Thoracic aorta endothelial cell (primary cell): ENCODE measurements around the gene USP17L5. TPM values are rescaled to one million over a fixed set of nuclear protein-coding genes. Genes with fewer than 3 reads are reported as not detected.

Experiments used
- total RNA-seq: library from RNA; depleted of rRNA; stranded (reverse); fragments of >200 nt; gene quantifications from 2 replicates; pipeline ENCODE4 v1.2.3, GENCODE V29; 2012

USP17L5 gene
- not detected in 2 replicates for total RNA-seq

GRCh38 chr4:9339103-9339502 is at the start of gene USP17L5:
USP17L5 (plus strand) TSS chr4:9339403; CDS start chr4:9339403, 0 bp downstream.

GRCh38 chr4:9324865-9325264 is 14.3 kb upstream of the USP17L5 start, which contains the start of gene USP17L24:
USP17L24 (plus strand) TSS chr4:9325165; CDS start chr4:9325165, 0 bp downstream.

GRCh38 chr4:9329611-9330010 is 9.6 kb upstream of the USP17L5 start, which contains the start of gene USP17L25:
USP17L25 (plus strand) TSS chr4:9329911; CDS start chr4:9329911, 0 bp downstream.

DNA sequence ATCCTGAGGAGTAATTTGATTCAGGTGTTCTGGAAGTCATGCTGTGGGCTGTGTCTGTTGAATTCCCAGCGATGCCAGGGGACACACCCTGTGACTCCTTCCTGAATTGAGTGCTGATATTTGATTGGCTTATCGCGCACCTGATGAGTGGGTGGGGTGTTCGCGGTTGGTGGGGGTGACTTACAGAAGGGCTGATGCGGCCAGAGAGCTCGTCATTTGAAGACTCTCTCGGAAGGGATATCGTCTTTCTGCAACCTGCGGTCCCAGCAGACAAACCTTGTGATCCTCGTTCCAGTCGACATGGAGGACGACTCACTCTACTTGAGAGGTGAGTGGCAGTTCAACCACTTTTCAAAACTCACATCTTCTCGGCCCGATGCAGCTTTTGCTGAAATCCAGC is 4.8 kb upstream of the USP17L5 start, which contains the start of gene USP17L26:
USP17L26 (plus strand) TSS at position 301 of the 400 bp plus-strand sequence; CDS start at position 301, 0 bp downstream.

GRCh38 chr4:9343848-9344247 is 4.6 kb downstream of the USP17L5 start, which contains the start of gene USP17L27:
USP17L27 (plus strand) TSS chr4:9344148; CDS start chr4:9344148, 0 bp downstream.

GRCh38 chr4:9348593-9348992 is 9.4 kb downstream of the USP17L5 start, which contains the start of gene USP17L28:
USP17L28 (plus strand) TSS chr4:9348893; CDS start chr4:9348893, 0 bp downstream.

DNA sequence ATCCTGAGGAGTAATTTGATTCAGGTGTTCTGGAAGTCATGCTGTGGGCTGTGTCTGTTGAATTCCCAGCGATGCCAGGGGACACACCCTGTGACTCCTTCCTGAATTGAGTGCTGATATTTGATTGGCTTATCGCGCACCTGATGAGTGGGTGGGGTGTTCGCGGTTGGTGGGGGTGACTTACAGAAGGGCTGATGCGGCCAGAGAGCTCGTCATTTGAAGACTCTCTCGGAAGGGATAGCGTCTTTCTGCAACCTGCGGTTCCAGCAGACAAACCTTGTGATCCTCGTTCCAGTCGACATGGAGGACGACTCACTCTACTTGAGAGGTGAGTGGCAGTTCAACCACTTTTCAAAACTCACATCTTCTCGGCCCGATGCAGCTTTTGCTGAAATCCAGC is 14.1 kb downstream of the USP17L5 start, which contains the start of gene USP17L29:
USP17L29 (plus strand) TSS at position 301 of the 400 bp plus-strand sequence; CDS start at position 301, 0 bp downstream.

GRCh38 chr4:9362829-9363228 is 23.6 kb downstream of the USP17L5 start, which contains the start of gene USP17L30:
USP17L30 (plus strand) TSS chr4:9363129; CDS start chr4:9363129, 0 bp downstream.

Other genes starting within 250 kb of the USP17L5 start
- not detected in 2 replicates for gene FAM90A26, start 169.0 kb upstream of the USP17L5 start, total RNA-seq
- not detected in 2 replicates for gene USP17L10, start 128.7 kb upstream of the USP17L5 start, total RNA-seq
- gene USP17L11, start 124.0 kb upstream of the USP17L5 start, total RNA-seq: not detected in 2 replicates
- gene USP17L12, start 119.3 kb upstream of the USP17L5 start, total RNA-seq: not detected in 2 replicates
- not detected in 2 replicates for gene USP17L13, start 114.5 kb upstream of the USP17L5 start, total RNA-seq
- gene USP17L15, start 105.0 kb upstream of the USP17L5 start, total RNA-seq: not detected in 2 replicates
- gene USP17L17, start 95.5 kb upstream of the USP17L5 start, total RNA-seq: not detected in 2 replicates
- not detected in 2 replicates for gene USP17L18, start 90.8 kb upstream of the USP17L5 start, total RNA-seq
- not detected in 2 replicates for gene USP17L19, start 86.0 kb upstream of the USP17L5 start, total RNA-seq
- gene USP17L20, start 81.3 kb upstream of the USP17L5 start, total RNA-seq: not detected in 2 replicates
- gene USP17L21, start 76.5 kb upstream of the USP17L5 start, total RNA-seq: not detected in 2 replicates
- not detected in 2 replicates for gene USP17L22, start 71.8 kb upstream of the USP17L5 start, total RNA-seq
- gene USP17L24, start 14.2 kb upstream of the USP17L5 start, total RNA-seq: not detected in 2 replicates
- gene USP17L25, start 9.5 kb upstream of the USP17L5 start, total RNA-seq: not detected in 2 replicates
- gene USP17L26, start 4.7 kb upstream of the USP17L5 start, total RNA-seq: not detected in 2 replicates
- not detected in 2 replicates for gene USP17L27, start 4.7 kb downstream of the USP17L5 start, total RNA-seq
- gene USP17L28, start 9.5 kb downstream of the USP17L5 start, total RNA-seq: not detected in 2 replicates
- gene USP17L29, start 14.2 kb downstream of the USP17L5 start, total RNA-seq: not detected in 2 replicates
- not detected in 2 replicates for gene USP17L30, start 23.7 kb downstream of the USP17L5 start, total RNA-seq
- gene DEFB131A, start 105.0 kb downstream of the USP17L5 start, total RNA-seq: not detected in 2 replicates